Brain microvascular endothelial cell (primary cell): ENCODE results near the gene BRICD5.

Experiments
- DNase-seq: peaks from one replicate; pipeline ENCODE4 v3.0.0-alpha.2; 2020
- H3K27ac ChIP-seq: fragments of 250-450 bp; sonication (Bioruptor Pico); 2 replicates; pipeline ENCODE4 v1.5.1; 2020; ENCODE audit warnings: mild to moderate bottlenecking, moderate library complexity
- H3K27me3 ChIP-seq: fragments of 250-450 bp; sonication (Bioruptor Pico); replicated peaks from 2 replicates; pipeline ENCODE4 v1.5.1; 2020; ENCODE audit warnings: mild to moderate bottlenecking
- H3K36me3 ChIP-seq: fragments of 250-450 bp; sonication (Bioruptor Pico); replicated peaks from 2 replicates; pipeline ENCODE4 v1.5.1; 2020; ENCODE audit warnings: mild to moderate bottlenecking
- H3K4me3 ChIP-seq: 2 replicates; pipeline ENCODE4 v1.5.1; 2011; ENCODE audit warnings: low read depth, mild to moderate bottlenecking, control low read depth, low read length, moderate library complexity
- CTCF ChIP-seq: IDR thresholded peaks from 2 replicates; pipeline ENCODE4 v1.5.1; 2011; ENCODE audit warnings: low read depth, mild to moderate bottlenecking, moderate library complexity, low read length, control low read depth, inconsistent platforms; ENCODE audit errors: missing control alignments
- in situ Hi-C: cut with HindIII; loops from 2 replicates; pipeline ENCODE4 v1.10.0; 2017; ENCODE audit warnings: low sequenced_read_pairs, low pct_ligation_motif_present

BRICD5 gene

GRCh38 chr16:2180461-2180860 lies 30.2 kb downstream of the BRICD5 start:
- Histone ChIP-seq H3K4me3 (no peak overlapping the region), H3K27me3 (no peaks in the 10 kb centered on the region), H3K27ac (no peak overlapping the region), H3K36me3 (peaks cover 24% of the 10 kb centered on the region)
- in situ Hi-C loops, result no loop called here
- TF ChIP-seq CTCF, result no peak
- no peak for DNase-seq

- no peak for TF ChIP-seq CTCF
- Histone ChIP-seq H3K4me3 (no peak overlapping the region), H3K36me3 (peaks cover 33% of the 10 kb centered on the region), H3K27me3 (no peaks in the 10 kb centered on the region), H3K27ac (no peak overlapping the region)
- in situ Hi-C loops, result no loop called here
- no peak for DNase-seq
These were observed 31.1 kb downstream of the BRICD5 start for GRCh38 chr16:2179576-2179975.

DNA sequence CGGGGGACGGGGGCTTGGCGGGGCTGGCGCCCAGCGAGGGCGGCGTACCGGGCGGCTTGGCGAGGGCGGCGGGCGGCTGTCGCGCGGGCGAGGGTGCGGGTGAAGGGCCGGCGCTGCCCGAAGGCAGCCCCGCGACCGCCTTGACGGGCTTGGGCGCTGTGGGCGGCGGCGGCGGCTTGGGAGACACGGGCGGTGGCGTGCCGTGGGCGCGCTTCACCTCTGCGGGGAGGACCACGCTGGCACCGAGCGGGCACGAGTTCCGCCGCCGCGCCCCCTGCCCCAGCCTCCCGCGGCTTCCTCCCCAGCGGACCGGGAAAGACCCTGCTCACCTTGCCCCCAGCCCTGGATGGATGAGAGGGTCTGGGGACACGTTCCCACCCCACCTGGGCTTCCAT lies 31.6 kb downstream of the BRICD5 start:
- no peak for DNase-seq
- Histone ChIP-seq H3K27me3 (no peaks in the 10 kb centered on the region), H3K27ac (no peak overlapping the region), H3K4me3 (no peak overlapping the region), H3K36me3 (peaks cover 38% of the 10 kb centered on the region)
- TF ChIP-seq CTCF, result no peak
- in situ Hi-C loops, result no loop called here

GRCh38 chr16:2178321-2179106 lies 32.1 kb downstream of the BRICD5 start:
- DNase-seq, result no peak
- in situ Hi-C loops, result no loop called here
- Histone ChIP-seq H3K36me3 (peaks cover 42% of the 10 kb centered on the region), H3K27ac (no peak overlapping the region), H3K4me3 (no peak overlapping the region), H3K27me3 (no peaks in the 10 kb centered on the region)
- no peak for TF ChIP-seq CTCF

DNA sequence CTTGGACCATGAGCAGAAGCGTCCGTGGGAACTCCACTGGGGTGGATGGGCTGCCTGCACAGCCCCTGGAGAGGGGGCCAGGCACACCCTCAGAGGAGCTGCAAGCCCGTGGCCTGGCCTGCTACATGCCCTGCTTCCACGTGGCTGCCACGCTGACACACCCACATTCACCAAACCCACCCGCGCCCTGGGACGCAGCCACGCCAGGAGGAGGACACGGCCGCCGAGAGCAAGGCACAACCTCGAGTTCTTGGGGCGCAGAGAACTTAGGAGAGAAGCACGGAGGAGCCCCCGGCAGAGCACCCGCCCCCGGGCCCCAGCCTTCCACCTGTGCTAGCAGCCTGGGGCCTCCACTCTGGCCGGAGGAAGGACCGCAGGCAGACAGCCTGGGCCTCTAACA lies 33.1 kb downstream of the BRICD5 start:
- no peak overlapping the region for H3K4me3 ChIP-seq
- DNase-seq, result no peak
- H3K27me3 ChIP-seq, result no peaks in the 10 kb centered on the region
- TF ChIP-seq CTCF, result no peak
- H3K27ac ChIP-seq, result no peak overlapping the region
- peaks cover 50% of the 10 kb centered on the region for H3K36me3 ChIP-seq
- in situ Hi-C loops, result no loop called here

- no peak overlapping the region for H3K4me3 ChIP-seq
- no peak for DNase-seq
- peaks cover 53% of the 10 kb centered on the region for H3K36me3 ChIP-seq
- no peaks in the 10 kb centered on the region for H3K27me3 ChIP-seq
- H3K27ac ChIP-seq, result no peak overlapping the region
- in situ Hi-C loops, result no loop called here
- no peak for TF ChIP-seq CTCF
These were observed 33.6 kb downstream of the BRICD5 start for GRCh38 chr16:2177101-2177500.
